ENCODE measurements around the gene ENO2.
"Not testable (repeated sequence)": the region's sequence is repeated elsewhere in the genome, so short reads cannot be mapped to it uniquely, and the experiment has no call there.

DNA sequence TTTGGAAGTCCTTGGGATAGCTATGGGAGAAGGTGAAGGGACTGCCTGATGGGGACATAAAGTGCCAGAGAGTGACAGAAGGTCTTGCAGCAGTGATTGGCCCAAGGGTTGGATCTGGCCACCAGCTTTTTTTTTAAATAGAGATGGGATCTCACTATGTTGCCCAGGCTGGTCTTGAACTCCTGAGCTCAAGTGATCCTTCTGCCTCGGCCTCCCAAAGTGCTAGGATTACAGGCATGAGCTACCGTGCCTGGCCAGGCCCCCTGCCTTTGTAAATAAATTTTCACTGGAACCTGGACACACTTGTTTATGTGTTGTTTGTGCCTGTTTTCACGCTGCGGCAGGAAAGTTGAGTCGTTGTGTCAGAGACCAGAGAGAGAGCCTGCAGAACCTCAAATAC is 49.1 kb upstream of the ENO2 start:
- TF ChIP-seq, protein P1, sequence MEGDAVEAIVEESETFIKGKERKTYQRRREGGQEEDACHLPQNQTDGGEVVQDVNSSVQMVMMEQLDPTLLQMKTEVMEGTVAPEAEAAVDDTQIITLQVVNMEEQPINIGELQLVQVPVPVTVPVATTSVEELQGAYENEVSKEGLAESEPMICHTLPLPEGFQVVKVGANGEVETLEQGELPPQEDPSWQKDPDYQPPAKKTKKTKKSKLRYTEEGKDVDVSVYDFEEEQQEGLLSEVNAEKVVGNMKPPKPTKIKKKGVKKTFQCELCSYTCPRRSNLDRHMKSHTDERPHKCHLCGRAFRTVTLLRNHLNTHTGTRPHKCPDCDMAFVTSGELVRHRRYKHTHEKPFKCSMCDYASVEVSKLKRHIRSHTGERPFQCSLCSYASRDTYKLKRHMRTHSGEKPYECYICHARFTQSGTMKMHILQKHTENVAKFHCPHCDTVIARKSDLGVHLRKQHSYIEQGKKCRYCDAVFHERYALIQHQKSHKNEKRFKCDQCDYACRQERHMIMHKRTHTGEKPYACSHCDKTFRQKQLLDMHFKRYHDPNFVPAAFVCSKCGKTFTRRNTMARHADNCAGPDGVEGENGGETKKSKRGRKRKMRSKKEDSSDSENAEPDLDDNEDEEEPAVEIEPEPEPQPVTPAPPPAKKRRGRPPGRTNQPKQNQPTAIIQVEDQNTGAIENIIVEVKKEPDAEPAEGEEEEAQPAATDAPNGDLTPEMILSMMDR (IDR thresholded peaks at IDR 0.05) = not testable (repeated sequence)
- TF ChIP-seq POLR2A (IDR thresholded peaks at IDR 0.05) = not testable (repeated sequence)
